Measurements from ENCODE around the gene MAGEB17.
"Not testable (repeated sequence)": the region's sequence is repeated elsewhere in the genome, so short reads cannot be mapped to it uniquely, and the experiment has no call there.

The MAGEB17 gene, protein sequence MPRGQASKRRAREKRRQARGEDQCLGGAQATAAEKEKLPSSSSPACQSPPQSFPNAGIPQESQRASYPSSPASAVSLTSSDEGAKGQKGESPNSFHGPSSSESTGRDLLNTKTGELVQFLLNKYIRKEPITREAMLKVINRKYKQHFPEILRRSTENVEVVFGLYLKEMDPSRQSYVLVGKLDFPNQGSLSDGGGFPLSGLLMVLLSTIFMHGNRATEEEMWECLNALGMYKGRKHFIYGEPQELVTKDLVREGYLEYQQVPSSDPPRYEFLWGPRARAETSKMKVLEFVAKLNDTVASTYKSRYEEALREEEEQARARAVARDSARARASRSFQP

GRCh38 chrX:16167181-16167580 is at the start of gene MAGEB17:
Gene MAGEB17, plus strand, starts transcription at chrX:16167481. Its CDS starts 2,902 bp downstream, at chrX:16170383.
- DNase-seq (ENCODE audit: low read depth in 2 of 2), result no peak

DNA sequence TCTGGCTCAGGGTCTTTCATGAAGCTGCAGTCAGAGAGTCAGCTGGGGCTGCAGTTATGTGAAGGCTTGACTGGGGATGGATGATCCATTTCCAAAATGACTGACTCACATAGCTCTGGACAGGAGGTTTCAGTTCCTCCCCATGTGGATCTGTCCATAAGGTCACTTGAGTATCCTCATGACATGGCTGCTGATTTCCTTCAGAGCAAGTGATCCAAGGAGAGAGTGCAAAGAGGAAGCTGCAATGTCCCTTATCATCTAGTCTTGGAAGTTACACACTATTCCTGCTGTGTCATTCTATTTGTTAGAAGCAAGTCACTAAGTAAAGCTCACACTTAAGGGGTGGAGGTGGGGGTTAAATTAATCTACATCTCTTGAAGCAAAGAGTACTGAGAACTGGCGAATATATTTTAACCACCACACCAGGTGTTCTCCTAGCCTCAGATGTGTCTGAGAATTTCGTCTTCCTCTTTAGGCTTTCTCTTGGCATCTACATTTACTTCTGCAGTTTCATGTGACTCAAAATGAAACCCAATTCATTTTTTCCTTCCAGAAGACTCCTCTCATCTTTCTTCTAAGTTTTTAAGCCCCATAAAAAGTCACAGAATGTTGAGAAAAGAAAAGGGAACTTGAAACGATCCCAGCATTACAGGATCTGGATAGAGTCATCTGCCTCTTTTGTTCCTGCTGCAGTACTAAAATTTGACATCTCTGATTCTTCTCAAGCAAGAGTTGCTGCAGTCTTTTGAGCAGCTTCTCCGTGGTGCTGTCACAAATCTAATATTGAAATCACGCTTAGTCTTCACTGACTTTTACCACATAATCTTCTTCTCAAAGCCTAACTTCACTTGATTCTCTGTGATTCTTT is 47.7 kb upstream of the MAGEB17 start:
- DNase-seq (ENCODE audit: low read depth in 2 of 2), result no peak

GRCh38 chrX:16120431-16120830 is 46.9 kb upstream of the MAGEB17 start:
- DNase-seq (ENCODE audit: low read depth in 2 of 2), result no peak

GRCh38 chrX:16123222-16123786 is 44.0 kb upstream of the MAGEB17 start, which contains the start of gene GRPR:
Gene GRPR, plus strand, starts transcription at chrX:16123565. Its CDS starts 389 bp downstream, at chrX:16123954.
- DNase-seq (ENCODE audit: low read depth in 2 of 2), result peak; percentile 18 to 46

GRCh38 chrX:16124201-16124600 is 43.1 kb upstream of the MAGEB17 start:
- DNase-seq (ENCODE audit: low read depth in 2 of 2), result no peak

GRCh38 chrX:16125520-16126149 is 41.6 kb upstream of the MAGEB17 start:
- no peak for DNase-seq (ENCODE audit: low read depth in 2 of 2)

- no peak for DNase-seq (ENCODE audit: low read depth in 2 of 2)
Observed at GRCh38 chrX:16130707-16131106, 36.6 kb upstream of the MAGEB17 start.

DNA sequence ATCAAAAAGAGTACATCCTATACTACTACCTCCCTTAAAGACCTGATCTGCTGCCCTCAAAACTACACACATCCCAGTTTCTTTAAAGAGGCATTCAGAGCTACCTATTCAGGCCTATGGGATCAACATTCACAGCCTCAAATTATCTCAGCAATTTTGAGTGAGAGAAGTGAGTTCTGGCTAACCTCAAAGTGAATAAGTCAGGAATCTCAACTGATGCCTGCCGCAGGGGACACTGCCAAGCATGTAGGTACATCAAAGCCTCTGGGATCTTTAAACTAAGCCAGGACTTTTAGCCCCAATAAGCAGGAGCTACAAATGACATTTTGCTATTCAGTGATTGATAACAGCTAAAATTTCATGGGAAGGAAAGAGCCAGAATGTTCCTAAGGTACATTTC is 32.3 kb upstream of the MAGEB17 start:
- no peak for DNase-seq (ENCODE audit: low read depth in 2 of 2)

DNA sequence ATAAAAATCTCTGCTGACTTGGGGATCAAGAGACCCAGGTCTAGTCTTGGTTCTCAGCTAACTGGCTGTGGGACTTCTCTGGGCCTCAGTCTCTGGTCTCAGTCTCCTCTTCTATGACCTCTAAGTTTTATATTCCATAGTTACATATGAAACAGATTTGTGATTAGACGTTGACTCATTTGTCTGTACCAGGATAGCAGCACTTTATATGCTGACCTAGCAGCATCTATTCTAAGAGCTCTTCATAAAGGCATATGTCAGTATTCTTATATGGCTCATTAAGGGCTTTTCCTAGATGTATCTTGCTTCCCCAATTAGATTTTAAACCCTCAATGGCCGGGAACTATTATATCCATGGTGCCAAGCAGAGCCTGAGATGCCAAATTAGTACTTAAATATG is 31.2 kb upstream of the MAGEB17 start:
- DNase-seq (ENCODE audit: low read depth in 2 of 2), result no peak

- DNase-seq (ENCODE audit: low read depth in 2 of 2), result no peak
Observed at GRCh38 chrX:16137416-16138107, 29.7 kb upstream of the MAGEB17 start.

- DNase-seq (ENCODE audit: low read depth in 2 of 2), result no peak
Observed at GRCh38 chrX:16138108-16138427, 29.2 kb upstream of the MAGEB17 start.

- no peak for DNase-seq (ENCODE audit: low read depth in 2 of 2)
Observed at GRCh38 chrX:16140448-16140847, 26.8 kb upstream of the MAGEB17 start.

DNA sequence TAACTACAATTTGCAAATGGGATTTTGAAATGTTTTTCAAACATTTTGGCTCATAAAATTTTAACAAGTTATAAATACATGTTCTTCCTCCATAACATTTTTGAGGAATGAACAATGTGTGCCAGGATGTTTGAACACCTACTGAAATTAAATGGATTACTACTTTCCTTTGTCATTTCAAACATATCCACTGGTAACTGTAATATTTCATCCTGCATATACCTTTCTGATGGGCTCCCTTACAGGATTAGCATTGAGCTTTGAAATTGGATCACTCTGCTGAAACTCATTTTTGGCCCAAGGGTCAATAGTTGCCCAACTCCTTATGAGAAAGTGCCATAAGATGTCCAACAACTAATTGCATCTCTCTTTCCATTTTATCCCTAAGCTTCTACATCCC is 26.3 kb upstream of the MAGEB17 start:
- no peak for DNase-seq (ENCODE audit: low read depth in 2 of 2)

DNA sequence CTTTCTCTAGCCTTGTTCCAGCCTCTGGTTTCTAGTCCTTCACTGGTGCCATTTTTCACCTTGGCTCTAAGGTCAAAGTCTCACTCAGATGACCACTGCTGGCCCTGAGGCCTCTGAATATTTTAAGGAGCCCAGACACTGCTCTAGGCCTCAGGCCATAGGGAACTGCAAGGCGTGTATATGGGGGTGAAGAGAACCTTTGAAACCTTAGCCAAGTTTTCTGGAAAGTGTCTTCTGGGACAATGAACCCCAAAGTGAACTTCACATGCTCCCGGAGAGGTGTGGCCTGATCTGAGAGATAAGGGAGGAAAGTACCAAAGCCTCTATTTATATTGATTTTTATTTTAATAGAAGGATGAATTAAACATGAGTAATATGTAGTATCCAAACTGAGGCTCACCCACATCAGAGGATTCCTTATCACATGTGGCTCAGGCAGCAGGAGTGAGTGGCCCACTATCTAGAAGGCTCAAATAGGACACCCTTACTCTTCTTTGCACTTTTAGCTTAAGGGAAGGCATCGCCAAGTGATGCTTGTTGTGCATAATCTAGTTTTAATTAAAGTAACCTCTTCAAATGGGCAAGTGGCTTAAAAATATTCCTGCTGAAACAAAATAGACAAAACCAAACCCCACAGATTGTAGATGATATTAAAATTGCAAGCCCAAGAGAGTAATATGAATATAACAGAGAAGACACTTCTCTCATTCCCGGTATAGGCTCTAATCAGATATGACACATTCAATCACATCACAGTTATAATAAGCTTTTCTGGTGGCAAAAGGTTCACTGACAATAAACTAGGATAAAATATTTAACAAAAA is 25.6 kb upstream of the MAGEB17 start:
- DNase-seq (ENCODE audit: low read depth in 2 of 2), result no peak

DNA sequence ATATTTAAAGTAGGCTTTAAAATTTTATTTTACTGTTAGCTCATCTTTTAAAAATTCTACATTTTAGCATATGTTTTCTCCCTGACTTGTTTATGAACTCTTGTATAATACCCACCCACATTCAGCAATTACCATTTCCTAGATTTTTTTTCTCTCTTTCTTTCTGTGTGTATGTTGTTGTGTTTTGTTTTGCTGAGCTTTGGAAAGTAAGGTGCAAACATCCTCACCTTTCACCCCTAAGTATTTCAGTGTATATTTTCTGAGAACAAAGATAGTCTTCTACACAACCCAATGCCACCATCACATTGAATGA is 25.1 kb upstream of the MAGEB17 start:
- DNase-seq (ENCODE audit: low read depth in 2 of 2), result no peak

- DNase-seq (ENCODE audit: low read depth in 2 of 2), result no peak
Observed at GRCh38 chrX:16143968-16144367, 23.3 kb upstream of the MAGEB17 start.

- DNase-seq (ENCODE audit: low read depth in 2 of 2), result no peak
Observed at GRCh38 chrX:16144420-16144819, 22.9 kb upstream of the MAGEB17 start.

DNA sequence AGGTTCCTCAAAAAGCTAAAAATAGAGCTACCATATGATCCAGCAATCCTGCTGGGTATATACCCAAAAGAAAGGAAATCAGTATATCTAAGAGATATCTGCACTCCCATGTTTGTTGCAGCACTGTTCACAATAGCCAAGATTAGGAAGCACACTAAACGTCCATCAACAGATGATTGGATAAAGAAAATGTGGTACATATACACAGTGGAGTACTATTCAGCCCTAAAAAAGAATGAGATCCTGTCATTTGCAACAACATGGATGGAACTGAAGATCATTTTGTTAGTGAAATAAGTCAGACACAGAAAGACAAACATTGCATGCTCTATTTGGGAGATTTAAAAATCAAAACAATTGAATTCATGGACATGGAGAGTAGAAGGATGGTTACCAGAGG is 22.2 kb upstream of the MAGEB17 start:
- DNase-seq (ENCODE audit: low read depth in 2 of 2), result not testable (repeated sequence)

DNA sequence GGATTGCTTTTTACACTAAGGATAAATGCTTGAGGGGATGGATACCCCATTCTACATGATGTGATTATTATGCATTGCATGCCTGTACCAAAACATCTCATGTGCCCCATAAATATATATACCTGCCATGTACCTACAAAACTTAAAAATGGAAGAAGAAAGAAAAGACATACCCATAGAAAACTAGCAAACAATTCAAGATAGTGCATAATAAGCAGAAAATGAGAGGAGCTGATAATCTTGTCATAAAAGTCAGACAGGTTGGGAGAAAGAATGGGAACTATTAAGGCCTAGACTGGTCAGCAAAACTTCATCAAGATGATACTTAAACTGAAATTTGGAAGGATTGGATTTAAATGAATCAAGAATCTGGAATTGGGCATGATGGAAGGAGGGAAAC is 21.6 kb upstream of the MAGEB17 start:
- no peak for DNase-seq (ENCODE audit: low read depth in 2 of 2)

DNA sequence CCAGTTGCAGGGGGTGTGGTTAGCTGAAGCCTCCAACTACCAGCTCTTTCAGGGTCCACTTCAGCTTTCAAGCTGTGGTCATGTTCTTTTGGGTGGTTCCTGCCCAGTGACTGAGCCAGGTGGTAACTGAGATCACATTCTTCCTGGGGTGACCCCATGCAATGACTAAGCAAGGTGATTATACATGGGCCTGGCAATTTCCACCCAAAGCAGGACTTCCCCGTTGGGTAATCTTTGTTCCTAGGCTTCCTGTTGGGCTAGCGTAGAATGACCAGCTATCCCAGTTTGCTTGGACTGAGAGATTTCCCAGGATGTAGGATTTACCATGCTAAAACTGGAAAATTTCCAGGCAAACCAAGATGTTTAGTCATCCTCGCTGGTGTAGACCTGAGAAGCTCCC is 18.4 kb upstream of the MAGEB17 start:
- no peak for DNase-seq (ENCODE audit: low read depth in 2 of 2)

DNA sequence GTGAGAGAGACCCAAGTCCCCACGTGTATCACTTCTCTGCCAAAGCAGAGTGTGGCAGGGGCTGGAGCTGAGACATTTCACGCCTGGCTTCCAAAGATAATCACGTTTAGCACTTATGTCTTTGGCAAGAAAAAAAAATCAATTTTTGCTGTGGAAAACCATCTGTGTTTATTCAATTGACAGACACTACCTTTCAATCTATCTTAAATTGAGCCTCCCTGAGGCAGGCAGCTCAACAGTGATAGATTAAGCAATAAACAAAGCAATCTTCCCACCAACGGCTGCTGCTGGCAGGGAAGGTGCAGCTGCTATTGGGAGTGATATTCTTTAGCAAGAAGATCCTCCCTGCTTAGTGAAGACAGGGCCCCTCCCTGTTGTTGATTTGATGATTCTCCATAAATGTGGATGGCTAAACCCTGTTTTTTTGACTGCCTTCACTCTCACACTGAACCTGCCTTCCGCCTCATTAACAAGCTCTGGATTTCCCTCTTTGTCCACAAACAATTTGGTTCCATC is 11.6 kb upstream of the MAGEB17 start:
- no peak for DNase-seq (ENCODE audit: low read depth in 2 of 2)
